Kidney epithelial cell (primary cell): ENCODE data around the gene CTIF. TPM values are rescaled to one million over a fixed set of nuclear protein-coding genes. Genes with fewer than 3 reads are reported as not detected.

Source experiments
- DNase-seq: peaks from one replicate; pipeline ENCODE4 v3.0.0-alpha.2; 2010; ENCODE audit warnings: low read depth
- H3K27me3 ChIP-seq: 2 replicates; pipeline ENCODE4 v1.6.0; 2011; ENCODE audit warnings: low read length; ENCODE audit not compliant: control insufficient read depth, insufficient read depth
- H3K36me3 ChIP-seq: 2 replicates; pipeline ENCODE4 v1.5.1; 2011; ENCODE audit warnings: low read length; ENCODE audit not compliant: control insufficient read depth, insufficient read depth
- H3K4me3 ChIP-seq: 2 replicates; pipeline ENCODE4 v1.5.1; 2011; ENCODE audit warnings: low read depth, mild to moderate bottlenecking, control low read depth, low read length
- total RNA-seq: library from RNA; depleted of rRNA; stranded (reverse); fragments of >200 nt; gene quantifications from 2 replicates; pipeline ENCODE4 v1.2.3, GENCODE V29; 2015
- TF ChIP-seq, protein P1 (sequence below): IDR thresholded peaks from 2 replicates; pipeline ENCODE4 v1.5.1; 2011; ENCODE audit warnings: mild to moderate bottlenecking, moderate library complexity, low read length, control low read depth, inconsistent platforms; ENCODE audit not compliant: insufficient read depth, poor library complexity, severe bottlenecking

CTIF gene
- total RNA-seq, 1 donor from 2014 or later = 24.3 TPM

DNA sequence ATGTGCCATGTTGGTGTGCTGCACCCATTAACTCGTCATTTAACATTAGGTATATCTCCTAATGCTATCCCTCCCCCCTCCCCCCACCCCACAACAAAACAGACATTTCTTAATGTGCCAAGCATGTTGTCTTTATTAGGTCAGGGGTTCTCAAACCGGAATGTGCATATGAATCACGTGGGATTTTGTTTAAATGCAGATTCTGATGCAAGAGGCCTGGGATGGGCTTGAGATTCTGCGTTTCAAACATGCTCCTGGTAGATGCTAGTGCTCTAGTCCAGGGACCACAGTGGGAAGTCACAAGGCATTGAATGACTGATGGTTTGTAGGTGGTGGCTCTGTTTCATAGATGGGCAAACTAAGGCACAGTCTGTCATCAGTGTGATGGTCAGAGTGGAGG, 227.2 kb downstream of the CTIF start:
- no peak for DNase-seq
- TF ChIP-seq, protein P1, sequence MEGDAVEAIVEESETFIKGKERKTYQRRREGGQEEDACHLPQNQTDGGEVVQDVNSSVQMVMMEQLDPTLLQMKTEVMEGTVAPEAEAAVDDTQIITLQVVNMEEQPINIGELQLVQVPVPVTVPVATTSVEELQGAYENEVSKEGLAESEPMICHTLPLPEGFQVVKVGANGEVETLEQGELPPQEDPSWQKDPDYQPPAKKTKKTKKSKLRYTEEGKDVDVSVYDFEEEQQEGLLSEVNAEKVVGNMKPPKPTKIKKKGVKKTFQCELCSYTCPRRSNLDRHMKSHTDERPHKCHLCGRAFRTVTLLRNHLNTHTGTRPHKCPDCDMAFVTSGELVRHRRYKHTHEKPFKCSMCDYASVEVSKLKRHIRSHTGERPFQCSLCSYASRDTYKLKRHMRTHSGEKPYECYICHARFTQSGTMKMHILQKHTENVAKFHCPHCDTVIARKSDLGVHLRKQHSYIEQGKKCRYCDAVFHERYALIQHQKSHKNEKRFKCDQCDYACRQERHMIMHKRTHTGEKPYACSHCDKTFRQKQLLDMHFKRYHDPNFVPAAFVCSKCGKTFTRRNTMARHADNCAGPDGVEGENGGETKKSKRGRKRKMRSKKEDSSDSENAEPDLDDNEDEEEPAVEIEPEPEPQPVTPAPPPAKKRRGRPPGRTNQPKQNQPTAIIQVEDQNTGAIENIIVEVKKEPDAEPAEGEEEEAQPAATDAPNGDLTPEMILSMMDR = no peak
- H3K36me3 ChIP-seq = peaks cover 1% of the 10 kb centered on the region
- no peaks in the 10 kb centered on the region for H3K27me3 ChIP-seq
- H3K4me3 ChIP-seq = no peak overlapping the region

DNA sequence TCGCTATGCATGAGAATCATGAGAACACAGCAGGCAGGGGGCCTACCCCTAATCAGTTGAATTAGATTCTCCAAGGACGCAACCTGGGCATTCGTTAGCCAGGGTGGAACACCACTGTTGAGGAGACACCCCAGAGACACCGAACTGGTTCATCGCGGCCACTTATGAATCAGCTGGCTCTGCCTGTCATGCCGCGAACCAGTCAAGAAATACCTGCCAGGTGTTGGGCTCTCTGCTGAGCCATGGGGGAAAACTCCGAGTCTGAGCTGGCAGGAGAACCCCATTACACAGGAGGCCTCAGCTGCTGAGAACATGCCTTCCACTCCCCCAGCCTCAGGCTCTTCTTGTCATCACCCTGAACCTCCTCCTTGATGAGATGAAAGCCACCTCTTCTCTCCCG, 227.7 kb downstream of the CTIF start:
- H3K4me3 ChIP-seq = no peak overlapping the region
- DNase-seq = no peak
- no peaks in the 10 kb centered on the region for H3K27me3 ChIP-seq
- TF ChIP-seq, protein P1 = no peak
- H3K36me3 ChIP-seq = peaks cover 1% of the 10 kb centered on the region

DNA sequence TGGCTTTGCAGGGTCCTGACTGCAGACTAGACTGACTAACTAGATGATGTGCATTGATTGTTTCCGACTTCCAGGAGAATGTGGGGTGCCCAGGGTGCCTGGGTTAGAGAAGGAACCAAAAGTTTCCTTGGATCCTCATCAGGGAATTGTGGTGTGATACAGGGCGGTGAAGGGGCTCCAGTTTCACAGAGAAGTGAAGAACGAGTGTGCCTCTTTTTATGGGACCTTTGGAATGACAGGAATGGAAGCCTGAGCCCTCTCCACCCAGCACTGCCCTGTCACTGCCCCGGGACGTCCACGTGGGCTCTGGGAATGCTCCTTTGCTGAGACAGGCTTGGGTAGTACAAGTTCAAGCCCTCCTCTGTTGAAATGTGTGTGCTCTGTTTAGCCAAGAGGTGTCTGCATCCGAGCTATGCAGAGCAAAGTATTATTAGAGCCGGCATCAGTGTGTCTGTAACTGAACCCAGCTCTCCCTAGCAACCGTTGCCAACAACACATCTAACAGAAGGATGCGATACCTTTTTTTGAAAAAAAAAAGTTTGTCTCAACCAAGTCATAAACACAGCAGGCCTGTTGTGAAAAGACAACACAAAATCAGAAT, 228.4 kb downstream of the CTIF start:
- TF ChIP-seq, protein P1 = no peak
- no peaks in the 10 kb centered on the region for H3K27me3 ChIP-seq
- no peak overlapping the region for H3K4me3 ChIP-seq
- peaks cover 1% of the 10 kb centered on the region for H3K36me3 ChIP-seq
- DNase-seq = no peak

DNA sequence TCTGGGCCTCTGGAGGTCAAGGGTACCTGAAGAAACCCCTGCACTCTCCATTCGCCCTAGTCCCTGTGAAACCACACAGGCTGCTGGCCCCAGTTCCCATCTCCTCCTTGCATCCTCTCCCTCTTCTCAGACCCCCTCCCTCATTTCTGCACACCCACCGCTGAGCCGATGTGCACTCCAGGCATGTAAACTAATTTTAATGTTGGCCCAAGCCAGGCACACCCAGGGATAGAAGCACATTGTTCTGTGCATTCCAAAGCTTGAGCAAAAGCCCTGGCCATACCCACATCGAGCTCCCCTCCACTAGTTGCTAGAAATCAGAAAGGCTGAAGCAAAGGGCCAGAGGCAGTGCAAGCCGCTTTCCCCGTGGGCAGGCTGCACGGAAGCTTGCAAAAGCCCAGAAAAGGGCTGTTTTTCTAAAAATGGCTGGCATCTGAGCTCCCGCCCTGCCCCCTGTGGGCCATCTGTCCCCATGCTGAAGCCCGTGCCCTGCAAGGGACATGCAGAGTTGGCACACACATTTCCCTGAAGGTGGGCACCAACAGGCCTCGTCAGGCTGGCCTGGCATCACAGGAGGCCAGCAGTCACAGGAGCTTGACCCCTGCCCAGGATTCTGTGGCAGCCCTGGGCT, 230.3 kb downstream of the CTIF start:
- TF ChIP-seq, protein P1 = no peak
- no peak for DNase-seq
- H3K4me3 ChIP-seq = no peak overlapping the region
- H3K27me3 ChIP-seq = no peaks in the 10 kb centered on the region
- H3K36me3 ChIP-seq = peaks cover 1% of the 10 kb centered on the region

DNA sequence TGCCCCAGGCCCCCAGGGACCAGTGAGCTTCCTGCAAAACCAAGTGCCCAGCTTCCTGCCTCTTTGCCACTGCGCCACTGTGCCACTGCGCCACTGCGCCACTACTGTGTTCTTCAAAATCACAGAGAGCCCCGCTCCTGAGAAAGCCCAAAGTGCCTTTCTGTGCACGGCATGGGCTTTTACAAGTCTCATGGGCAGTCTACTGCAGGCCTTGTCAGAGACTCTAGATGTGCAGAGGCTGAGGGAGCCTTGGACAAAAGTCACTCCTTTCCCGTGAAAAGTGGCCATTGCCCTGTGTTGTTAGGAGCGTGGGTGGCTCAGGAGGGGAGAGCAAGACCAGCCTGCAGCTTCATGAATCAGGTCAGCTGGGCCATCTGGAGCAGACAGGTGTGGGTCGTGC, 231.4 kb downstream of the CTIF start:
- no peak for DNase-seq
- TF ChIP-seq, protein P1 = no peak
- H3K36me3 ChIP-seq = no peaks in the 10 kb centered on the region
- no peak overlapping the region for H3K4me3 ChIP-seq
- H3K27me3 ChIP-seq = no peaks in the 10 kb centered on the region
